Uterus (tissue), 4 donors: Measurements from ENCODE around the gene RAD54L. TPM values are rescaled to one million over a fixed set of nuclear protein-coding genes. Genes with fewer than 3 reads are reported as not detected.
A peak's percentile ranks its signal among the peaks of the same experiment; 100 is the strongest.

Experiments
- DNase-seq, 2 donors: peaks; one replicate each; pipeline ENCODE4 v3.0.0-alpha.2; 2019 to 2020
- H3K27ac ChIP-seq, 2 donors: fragments of 200-600 bp; sonication (generic); 1 replicate in 1 of 2; 2 replicates in 1 of 2; pipeline ENCODE4 v1.5.1; 2016 to 2018
- H3K27me3 ChIP-seq, 2 donors: fragments of 200-600 bp; sonication (generic); one replicate each; pipeline ENCODE4 v1.5.1; 2018 to 2019; ENCODE audit warnings: control low read depth in 1 of 2
- H3K36me3 ChIP-seq, 2 donors: fragments of 200-600 bp; sonication (generic); one replicate each; pipeline ENCODE4 v1.5.1; 2019; ENCODE audit warnings: control low read depth in 1 of 2
- H3K4me1 ChIP-seq, 2 donors: fragments of 200-600 bp; sonication (generic); one replicate each; pipeline ENCODE4 v1.5.1; 2018 to 2019; ENCODE audit warnings: control low read depth in 1 of 2
- H3K4me3 ChIP-seq, 2 donors: fragments of 200-600 bp; sonication (generic); 1 replicate in 1 of 2; 2 replicates in 1 of 2; pipeline ENCODE4 v1.5.1; 2018 to 2019; ENCODE audit warnings: mild to moderate bottlenecking in 1 of 2
- H3K9me3 ChIP-seq, 2 donors: fragments of 200-600 bp; sonication (generic); one replicate each; pipeline ENCODE4 v1.5.1; 2019; ENCODE audit warnings: control low read depth in 1 of 2
- CTCF ChIP-seq, 4 experiments: fragments of 200-600 bp in 2 of 4; fragments of 450-650 bp in 2 of 4; sonication (generic) in 2 of 4; IDR thresholded peaks; one replicate each; pipeline ENCODE4 v1.5.1; 2016 to 2019; ENCODE audit warnings: antibody characterized with exemption in 4 of 4, mild to moderate bottlenecking in 2 of 4, moderate library complexity in 1 of 4
- POLR2A ChIP-seq, 2 donors: fragments of 450-650 bp; IDR thresholded peaks; one replicate each; pipeline ENCODE4 v1.6.1; 2016; ENCODE audit warnings: antibody characterized with exemption in 2 of 2, mild to moderate bottlenecking in 1 of 2, moderate library complexity in 1 of 2
- intact Hi-C: fragments of 100-400 bp; cut with DNase I; formaldehyde crosslinking; loops from one replicate; pipeline ENCODE4 v1.15.1; 2023; ENCODE audit warnings: low total_unique reads
- total RNA-seq, 4 donors: library from RNA; depleted of rRNA in 3 of 4; stranded (reverse); fragments of >200 nt in 3 of 4; gene quantifications; one replicate each; pipeline versions ENCODE4 v1.1.0 to v1.2.4, GENCODE V29; 2014 to 2023
- donor health status: DM: yes; HTN: yes; CAD: no.

Gene RAD54L
- total RNA-seq, 4 donors from 2014 or later: 1.2 to 7.3 TPM; not detected in 2

- Histone ChIP-seq H3K4me3 (peak overlapping the region; percentile 79 to 99), H3K27ac (peak overlapping the region; percentile 90 to 93), H3K36me3 (no peaks in the 10 kb centered on the region), H3K9me3 (no peaks in the 10 kb centered on the region), H3K27me3 (no peaks in the 10 kb centered on the region), H3K4me1 (peaks cover 0 to 6% of the 10 kb centered on the region in 2 donors)
- intact Hi-C loops: no loop called here
- TF ChIP-seq POLR2A (IDR thresholded peaks at IDR 0.05) (no peak), CTCF (IDR thresholded peaks at IDR 0.05) (no peak)
- DNase-seq: no peak
These were observed 43.2 kb upstream of the RAD54L start for GRCh38 chr1:46204406-46204742.

GRCh38 chr1:46205141-46205540 is 42.4 kb upstream of the RAD54L start:
- no peak for DNase-seq
- Histone ChIP-seq H3K36me3 (no peaks in the 10 kb centered on the region), H3K4me3 (peak overlapping the region in 1 of 2 donors; percentile 79), H3K27ac (peak overlapping the region; percentile 90 to 93), H3K4me1 (peaks cover 0 to 6% of the 10 kb centered on the region in 2 donors), H3K27me3 (no peaks in the 10 kb centered on the region), H3K9me3 (no peaks in the 10 kb centered on the region)
- intact Hi-C loops: no loop called here
- TF ChIP-seq POLR2A (IDR thresholded peaks at IDR 0.05): no peak
- no peak for TF ChIP-seq CTCF (IDR thresholded peaks at IDR 0.05)

GRCh38 chr1:46205791-46206190 is 41.8 kb upstream of the RAD54L start:
- peak overlapping the region in 1 of 2 donors; percentile 90 for H3K27ac ChIP-seq
- TF ChIP-seq POLR2A (IDR thresholded peaks at IDR 0.05) (no peak), CTCF (IDR thresholded peaks at IDR 0.05) (no peak)
- intact Hi-C loops: no loop called here

GRCh38 chr1:46206399-46206798 is 41.2 kb upstream of the RAD54L start:
- Histone ChIP-seq H3K36me3 (no peaks in the 10 kb centered on the region), H3K4me3 (no peak overlapping the region), H3K27ac (no peak overlapping the region), H3K27me3 (no peaks in the 10 kb centered on the region), H3K9me3 (no peaks in the 10 kb centered on the region), H3K4me1 (peaks cover 0 to 6% of the 10 kb centered on the region in 2 donors)
- intact Hi-C loops: no loop called here
- DNase-seq: no peak
- TF ChIP-seq CTCF (IDR thresholded peaks at IDR 0.05) (no peak), POLR2A (IDR thresholded peaks at IDR 0.05) (no peak)

More at GRCh38 chr1:46205791-46206190, 41.8 kb upstream of the RAD54L start:
- Histone ChIP-seq H3K27me3 (no peaks in the 10 kb centered on the region), H3K9me3 (no peaks in the 10 kb centered on the region), H3K36me3 (no peaks in the 10 kb centered on the region), H3K4me3 (no peak overlapping the region), H3K4me1 (peaks cover 0 to 6% of the 10 kb centered on the region in 2 donors)
- DNase-seq: no peak

- DNase-seq: no peak
- TF ChIP-seq POLR2A (IDR thresholded peaks at IDR 0.05) (no peak), CTCF (IDR thresholded peaks at IDR 0.05) (no peak)
These were observed 37.0 kb upstream of the RAD54L start for GRCh38 chr1:46210561-46210960.

More at GRCh38 chr1:46210561-46210960, 37.0 kb upstream of the RAD54L start:
- intact Hi-C loops: no loop called here
- Histone ChIP-seq H3K36me3 (no peaks in the 10 kb centered on the region), H3K27ac (no peak overlapping the region), H3K9me3 (no peaks in the 10 kb centered on the region), H3K27me3 (no peaks in the 10 kb centered on the region), H3K4me1 (no peaks in the 10 kb centered on the region), H3K4me3 (no peak overlapping the region)
